Osteocyte (in vitro differentiated cells): Measurements from ENCODE around the gene TTF2. TPM values are rescaled to one million over a fixed set of nuclear protein-coding genes. Genes with fewer than 3 reads are reported as not detected.

ENCODE experiments used
- DNase-seq: peaks from one replicate; pipeline ENCODE4 v3.0.0; 2021; ENCODE audit warnings: mixed read lengths; ENCODE audit not compliant: unreplicated experiment; ENCODE audit errors: extremely low spot score
- H3K27ac Mint-ChIP-seq: one replicate; pipeline ENCODE4 v1.8.0; 2021; ENCODE audit warnings: mild to moderate bottlenecking, mixed read lengths; ENCODE audit not compliant: unreplicated experiment
- H3K27me3 Mint-ChIP-seq: one replicate; pipeline ENCODE4 v1.8.0; 2021; ENCODE audit warnings: mixed read lengths; ENCODE audit not compliant: unreplicated experiment
- H3K36me3 Mint-ChIP-seq: one replicate; pipeline ENCODE4 v1.8.0; 2021; ENCODE audit warnings: mixed read lengths; ENCODE audit not compliant: unreplicated experiment
- H3K4me1 Mint-ChIP-seq: one replicate; pipeline ENCODE4 v1.8.0; 2021; ENCODE audit warnings: mixed read lengths; ENCODE audit not compliant: unreplicated experiment
- H3K4me3 Mint-ChIP-seq: one replicate; pipeline ENCODE4 v1.8.0; 2021; ENCODE audit warnings: mild to moderate bottlenecking, moderate library complexity, mixed read lengths; ENCODE audit not compliant: unreplicated experiment
- H3K9me3 Mint-ChIP-seq: one replicate; pipeline ENCODE4 v1.8.0; 2021; ENCODE audit warnings: mixed read lengths; ENCODE audit not compliant: unreplicated experiment
- total RNA-seq: library from RNA; stranded (reverse); gene quantifications from 2 replicates; pipeline ENCODE4 v1.2.1, GENCODE V29; 2021
- TF ChIP-seq, protein P1 (sequence below): fragments of 200-600 bp; sonication (generic); IDR thresholded peaks from 2 replicates; pipeline ENCODE4 v1.5.0; 2021; ENCODE audit warnings: antibody characterized with exemption, mild to moderate bottlenecking, moderate library complexity

TTF2 gene
- total RNA-seq, 1 donor from 2014 or later: 17.4 TPM

DNA sequence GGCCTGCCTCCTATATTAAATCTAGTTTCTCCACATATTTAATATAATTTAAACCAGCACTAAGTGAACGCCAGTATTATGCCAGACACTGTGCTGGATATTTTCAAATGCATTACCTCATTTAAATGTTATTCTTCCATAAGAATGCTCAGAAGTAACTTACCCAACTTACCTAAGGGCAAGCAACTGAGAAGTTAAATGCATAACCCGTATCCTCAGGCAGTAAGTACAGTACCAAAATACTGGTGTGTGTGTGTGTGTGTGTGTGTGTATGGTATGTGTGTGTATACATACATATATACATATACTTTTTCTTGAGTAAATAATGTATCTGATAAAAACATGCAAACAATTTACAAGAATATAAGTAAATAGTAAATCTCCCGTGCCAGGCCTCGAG lies 70.4 kb downstream of the TTF2 start:
- peaks cover 4% of the 10 kb centered on the region for H3K27me3 Mint-ChIP-seq
- TF ChIP-seq, protein P1, sequence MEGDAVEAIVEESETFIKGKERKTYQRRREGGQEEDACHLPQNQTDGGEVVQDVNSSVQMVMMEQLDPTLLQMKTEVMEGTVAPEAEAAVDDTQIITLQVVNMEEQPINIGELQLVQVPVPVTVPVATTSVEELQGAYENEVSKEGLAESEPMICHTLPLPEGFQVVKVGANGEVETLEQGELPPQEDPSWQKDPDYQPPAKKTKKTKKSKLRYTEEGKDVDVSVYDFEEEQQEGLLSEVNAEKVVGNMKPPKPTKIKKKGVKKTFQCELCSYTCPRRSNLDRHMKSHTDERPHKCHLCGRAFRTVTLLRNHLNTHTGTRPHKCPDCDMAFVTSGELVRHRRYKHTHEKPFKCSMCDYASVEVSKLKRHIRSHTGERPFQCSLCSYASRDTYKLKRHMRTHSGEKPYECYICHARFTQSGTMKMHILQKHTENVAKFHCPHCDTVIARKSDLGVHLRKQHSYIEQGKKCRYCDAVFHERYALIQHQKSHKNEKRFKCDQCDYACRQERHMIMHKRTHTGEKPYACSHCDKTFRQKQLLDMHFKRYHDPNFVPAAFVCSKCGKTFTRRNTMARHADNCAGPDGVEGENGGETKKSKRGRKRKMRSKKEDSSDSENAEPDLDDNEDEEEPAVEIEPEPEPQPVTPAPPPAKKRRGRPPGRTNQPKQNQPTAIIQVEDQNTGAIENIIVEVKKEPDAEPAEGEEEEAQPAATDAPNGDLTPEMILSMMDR: no peak
- H3K4me3 Mint-ChIP-seq: no peak overlapping the region
- no peak for DNase-seq
- no peaks in the 10 kb centered on the region for H3K36me3 Mint-ChIP-seq
- H3K27ac Mint-ChIP-seq: no peak overlapping the region
- H3K4me1 Mint-ChIP-seq: peaks cover 4% of the 10 kb centered on the region
- H3K9me3 Mint-ChIP-seq: no peaks in the 10 kb centered on the region

- TF ChIP-seq, protein P1: no peak
- H3K36me3 Mint-ChIP-seq: no peaks in the 10 kb centered on the region
- H3K9me3 Mint-ChIP-seq: no peaks in the 10 kb centered on the region
- H3K27me3 Mint-ChIP-seq: no peaks in the 10 kb centered on the region
- H3K4me1 Mint-ChIP-seq: no peaks in the 10 kb centered on the region
- no peak for DNase-seq
- H3K27ac Mint-ChIP-seq: no peak overlapping the region
- no peak overlapping the region for H3K4me3 Mint-ChIP-seq
These were observed 75.2 kb downstream of the TTF2 start for GRCh38 chr1:117135329-117135728.

DNA sequence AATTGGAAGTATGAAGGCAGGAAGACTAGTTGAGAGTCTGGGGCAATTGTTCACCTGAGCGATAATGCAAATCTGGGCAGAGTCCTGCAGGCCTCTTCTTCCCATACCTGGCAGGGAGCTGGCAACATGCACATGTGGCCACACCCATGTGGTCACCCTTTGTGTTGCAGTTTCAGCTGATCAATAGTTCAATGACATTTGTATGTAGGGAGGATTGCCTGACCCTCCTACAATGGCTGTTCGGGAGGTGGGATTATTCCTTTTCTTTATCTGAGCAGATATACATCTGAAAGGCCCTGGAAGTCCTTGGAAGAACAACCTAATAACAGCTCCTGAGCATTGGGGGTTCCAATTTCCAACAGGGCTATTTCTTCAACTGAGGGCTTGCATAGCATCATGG lies 76.6 kb downstream of the TTF2 start:
- H3K27ac Mint-ChIP-seq: no peak overlapping the region
- H3K27me3 Mint-ChIP-seq: no peaks in the 10 kb centered on the region
- H3K4me3 Mint-ChIP-seq: no peak overlapping the region
- DNase-seq: no peak
- H3K9me3 Mint-ChIP-seq: no peaks in the 10 kb centered on the region
- TF ChIP-seq, protein P1: no peak
- no peaks in the 10 kb centered on the region for H3K4me1 Mint-ChIP-seq
- H3K36me3 Mint-ChIP-seq: no peaks in the 10 kb centered on the region

DNA sequence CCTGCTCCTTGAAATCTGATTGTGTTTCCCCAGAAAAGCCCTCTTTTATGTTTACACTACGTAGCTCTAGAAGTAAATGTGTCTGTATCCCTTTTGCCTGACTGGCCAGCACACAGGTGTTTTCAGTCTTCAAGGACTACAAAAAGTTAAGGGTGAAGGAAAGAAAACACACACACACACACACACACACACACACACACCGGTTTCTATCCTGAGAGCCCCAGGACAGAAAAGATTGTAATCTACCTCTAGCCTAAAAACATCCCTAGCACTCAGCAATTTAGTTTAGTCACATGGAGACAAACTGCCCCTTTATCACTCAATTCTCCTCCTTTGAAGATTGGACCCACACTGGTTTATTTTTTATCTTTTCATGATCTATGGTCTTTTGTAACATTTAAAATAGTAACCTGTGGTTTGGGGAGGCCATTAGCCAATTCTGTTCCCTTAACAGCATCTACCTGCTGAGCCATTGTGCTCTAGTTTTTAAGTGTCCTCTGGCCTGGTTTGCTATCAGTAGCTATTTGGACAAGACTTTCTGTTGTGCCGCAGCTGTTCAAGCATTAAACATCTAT lies 77.2 kb downstream of the TTF2 start:
- H3K9me3 Mint-ChIP-seq: no peaks in the 10 kb centered on the region
- no peaks in the 10 kb centered on the region for H3K27me3 Mint-ChIP-seq
- no peaks in the 10 kb centered on the region for H3K36me3 Mint-ChIP-seq
- DNase-seq: no peak
- H3K4me1 Mint-ChIP-seq: no peaks in the 10 kb centered on the region
- no peak overlapping the region for H3K27ac Mint-ChIP-seq
- no peak overlapping the region for H3K4me3 Mint-ChIP-seq
- TF ChIP-seq, protein P1: no peak

GRCh38 chr1:117138106-117138505 lies 78.0 kb downstream of the TTF2 start:
- TF ChIP-seq, protein P1: no peak
- Mint-ChIP-seq H3K36me3 (no peaks in the 10 kb centered on the region), H3K27me3 (no peaks in the 10 kb centered on the region), H3K9me3 (no peaks in the 10 kb centered on the region), H3K4me3 (no peak overlapping the region), H3K4me1 (no peaks in the 10 kb centered on the region), H3K27ac (no peak overlapping the region)
- DNase-seq: no peak
